Measurements from ENCODE around the gene RACGAP1.

GRCh38 chr12:50061946-50062686 is 36.8 kb upstream of the RACGAP1 start:
- TF ChIP-seq CTCF (IDR thresholded peaks at IDR 0.05) (no peak), POLR2A (IDR thresholded peaks at IDR 0.05) (no peak)

All from testis (tissue), 2 donors.